NCI-H1417 treated with DMSO at 0.1 percent for 48 hours (cell line): Measurements from ENCODE around the gene POU2F3.

Source experiments
- DNase-seq: peaks from one replicate; lab custom pipeline; 2025; lab: John Stamatoyannopoulos, UW

POU2F3 gene

GRCh38 chr11:120338107-120338933, 98.4 kb downstream of the POU2F3 start:
- no peak for DNase-seq

- DNase-seq = no peak
These were observed 99.5 kb downstream of the POU2F3 start for GRCh38 chr11:120339394-120339890.

GRCh38 chr11:120340529-120340928, 100.6 kb downstream of the POU2F3 start:
- no peak for DNase-seq

- no peak for DNase-seq
These were observed 102.3 kb downstream of the POU2F3 start for GRCh38 chr11:120342226-120342625.

- DNase-seq = no peak
These were observed 102.7 kb downstream of the POU2F3 start for GRCh38 chr11:120342678-120343077.

- DNase-seq = no peak
These were observed 103.5 kb downstream of the POU2F3 start for GRCh38 chr11:120343429-120343828.

- no peak for DNase-seq
These were observed 104.5 kb downstream of the POU2F3 start for GRCh38 chr11:120344302-120345004.

GRCh38 chr11:120346233-120346632, 106.3 kb downstream of the POU2F3 start:
- no peak for DNase-seq

- no peak for DNase-seq
These were observed 110.7 kb downstream of the POU2F3 start for GRCh38 chr11:120350637-120351036.

GRCh38 chr11:120352405-120352804, 112.5 kb downstream of the POU2F3 start:
- no peak for DNase-seq

GRCh38 chr11:120354068-120354467, 114.1 kb downstream of the POU2F3 start:
- DNase-seq = no peak

- DNase-seq = no peak
These were observed 114.8 kb downstream of the POU2F3 start for GRCh38 chr11:120354779-120355178.

- no peak for DNase-seq
These were observed 117.7 kb downstream of the POU2F3 start for GRCh38 chr11:120357620-120358019.

- DNase-seq = no peak
These were observed 118.8 kb downstream of the POU2F3 start for GRCh38 chr11:120358729-120359128.

GRCh38 chr11:120363436-120363835, 123.5 kb downstream of the POU2F3 start:
- no peak for DNase-seq

- DNase-seq = no peak
These were observed 125.6 kb downstream of the POU2F3 start for GRCh38 chr11:120365512-120365911.
